BLaER1 (cell line): ENCODE results near the gene RAB36.

Experiments used
- H3K27ac ChIP-seq: shearing (Covaris generic); formaldehyde crosslinking; 2 replicates; pipeline ENCODE4 v1.8.1; 2022
- H3K27me3 ChIP-seq: shearing (Covaris generic); formaldehyde crosslinking; 2 replicates; pipeline ENCODE4 v1.8.1; 2022
- H3K36me3 ChIP-seq: shearing (Covaris generic); formaldehyde crosslinking; 2 replicates; pipeline ENCODE4 v1.8.1; 2022
- H3K4me1 ChIP-seq: shearing (Covaris generic); formaldehyde crosslinking; 2 replicates; pipeline ENCODE4 v1.8.1; 2022
- H3K4me2 ChIP-seq: shearing (Covaris generic); formaldehyde crosslinking; 2 replicates; pipeline ENCODE4 v1.8.1; 2022
- H3K4me3 ChIP-seq: shearing (Covaris generic); formaldehyde crosslinking; 2 replicates; pipeline ENCODE4 v1.8.1; 2022
- H3K9ac ChIP-seq: shearing (Covaris generic); formaldehyde crosslinking; 2 replicates; pipeline ENCODE4 v1.8.1; 2022
- H3K9me3 ChIP-seq: shearing (Covaris generic); formaldehyde crosslinking; 2 replicates; pipeline ENCODE4 v1.8.1; 2022
- H4K20me1 ChIP-seq: shearing (Covaris generic); formaldehyde crosslinking; 2 replicates; pipeline ENCODE4 v1.8.1; 2022
- Cebpa-rat ChIP-seq: shearing (Covaris generic); IDR thresholded peaks from 2 replicates; pipeline ENCODE4 v1.8.1; 2022

RAB36 gene

GRCh38 chr22:23166042-23166831 is 21.0 kb downstream of the RAB36 start:
- Histone ChIP-seq H4K20me1 (no peaks in the 10 kb centered on the region), H3K9ac (no peak overlapping the region), H3K9me3 (no peaks in the 10 kb centered on the region), H3K4me1 (peaks cover 24% of the 10 kb centered on the region), H3K4me2 (peak overlapping the region; percentile 63), H3K27ac (no peak overlapping the region), H3K27me3 (no peaks in the 10 kb centered on the region), H3K4me3 (no peak overlapping the region), H3K36me3 (no peaks in the 10 kb centered on the region)
- no peak for TF ChIP-seq Cebpa-rat

GRCh38 chr22:23166841-23167616 is 21.8 kb downstream of the RAB36 start:
- Histone ChIP-seq H3K27me3 (no peaks in the 10 kb centered on the region), H4K20me1 (no peaks in the 10 kb centered on the region), H3K9ac (no peak overlapping the region), H3K27ac (no peak overlapping the region), H3K4me1 (peaks cover 25% of the 10 kb centered on the region), H3K36me3 (no peaks in the 10 kb centered on the region), H3K9me3 (no peaks in the 10 kb centered on the region), H3K4me3 (no peak overlapping the region), H3K4me2 (peak overlapping the region; percentile 63)
- no peak for TF ChIP-seq Cebpa-rat

GRCh38 chr22:23168391-23169042 is 23.2 kb downstream of the RAB36 start:
- no peak overlapping the region for H3K4me2 ChIP-seq
- H3K36me3 ChIP-seq, result no peaks in the 10 kb centered on the region
- H3K9me3 ChIP-seq, result no peaks in the 10 kb centered on the region
- no peak overlapping the region for H3K9ac ChIP-seq
- peaks cover 29% of the 10 kb centered on the region for H3K4me1 ChIP-seq
- no peak overlapping the region for H3K4me3 ChIP-seq
- no peak for TF ChIP-seq Cebpa-rat
- no peaks in the 10 kb centered on the region for H3K27me3 ChIP-seq
- no peaks in the 10 kb centered on the region for H4K20me1 ChIP-seq
- no peak overlapping the region for H3K27ac ChIP-seq

- H4K20me1 ChIP-seq, result no peaks in the 10 kb centered on the region
- H3K4me1 ChIP-seq, result peaks cover 29% of the 10 kb centered on the region
- no peaks in the 10 kb centered on the region for H3K27me3 ChIP-seq
- H3K36me3 ChIP-seq, result no peaks in the 10 kb centered on the region
- H3K4me3 ChIP-seq, result no peak overlapping the region
- H3K9ac ChIP-seq, result no peak overlapping the region
- H3K4me2 ChIP-seq, result no peak overlapping the region
- no peak overlapping the region for H3K27ac ChIP-seq
- TF ChIP-seq Cebpa-rat, result no peak
- H3K9me3 ChIP-seq, result no peaks in the 10 kb centered on the region
Observed at GRCh38 chr22:23169043-23169406, 23.7 kb downstream of the RAB36 start.

GRCh38 chr22:23175817-23176644 is 30.8 kb downstream of the RAB36 start:
- peaks cover 30% of the 10 kb centered on the region for H4K20me1 ChIP-seq
- 0 out of 2 replicates have a peak overlapping the region, but pooled peaks have one; percentile 18 for H3K4me3 ChIP-seq
- H3K27ac ChIP-seq, result no peak overlapping the region
- H3K9me3 ChIP-seq, result peaks cover 29% of the 10 kb centered on the region
- peaks cover 7% of the 10 kb centered on the region for H3K36me3 ChIP-seq
- peaks cover 27% of the 10 kb centered on the region for H3K4me1 ChIP-seq
- H3K4me2 ChIP-seq, result no peak overlapping the region
- no peak overlapping the region for H3K9ac ChIP-seq
- no peak for TF ChIP-seq Cebpa-rat
- H3K27me3 ChIP-seq, result no peaks in the 10 kb centered on the region

GRCh38 chr22:23176645-23177027 is 31.4 kb downstream of the RAB36 start:
- no peak for TF ChIP-seq Cebpa-rat
- no peaks in the 10 kb centered on the region for H3K27me3 ChIP-seq
- no peak overlapping the region for H3K9ac ChIP-seq
- H3K27ac ChIP-seq, result no peak overlapping the region
- H4K20me1 ChIP-seq, result peaks cover 36% of the 10 kb centered on the region
- peaks cover 13% of the 10 kb centered on the region for H3K36me3 ChIP-seq
- H3K9me3 ChIP-seq, result peaks cover 29% of the 10 kb centered on the region
- H3K4me3 ChIP-seq, result no peak overlapping the region
- H3K4me1 ChIP-seq, result peaks cover 27% of the 10 kb centered on the region
- H3K4me2 ChIP-seq, result no peak overlapping the region

GRCh38 chr22:23177197-23177596 is 31.9 kb downstream of the RAB36 start:
- H3K9ac ChIP-seq, result no peak overlapping the region
- peaks cover 24% of the 10 kb centered on the region for H3K4me1 ChIP-seq
- TF ChIP-seq Cebpa-rat, result no peak
- H3K27ac ChIP-seq, result no peak overlapping the region
- H3K4me2 ChIP-seq, result no peak overlapping the region
- H3K36me3 ChIP-seq, result peaks cover 19% of the 10 kb centered on the region
- H3K27me3 ChIP-seq, result no peaks in the 10 kb centered on the region
- H4K20me1 ChIP-seq, result peaks cover 42% of the 10 kb centered on the region
- H3K9me3 ChIP-seq, result peaks cover 29% of the 10 kb centered on the region
- H3K4me3 ChIP-seq, result no peak overlapping the region

GRCh38 chr22:23178512-23179254 is 33.4 kb downstream of the RAB36 start:
- Histone ChIP-seq H3K9ac (peak overlapping the region; percentile 20; the same call in 1 of the 2 replicates), H3K36me3 (peaks cover 30% of the 10 kb centered on the region), H3K27me3 (no peaks in the 10 kb centered on the region), H3K4me2 (peak overlapping the region; percentile 100), H3K4me1 (peaks cover 24% of the 10 kb centered on the region), H3K4me3 (peak overlapping the region; percentile 99), H4K20me1 (peaks cover 57% of the 10 kb centered on the region), H3K9me3 (peaks cover 29% of the 10 kb centered on the region), H3K27ac (no peak overlapping the region)
- TF ChIP-seq Cebpa-rat, result no peak
